H1 (cell line): Measurements from ENCODE around the gene IL37. TPM values are rescaled to one million over a fixed set of nuclear protein-coding genes. Genes with fewer than 3 reads are reported as not detected.

Source experiments
- CTCF ChIA-PET: fragments of 300-600 bp; sonication (Branson Sonifier 250); formaldehyde crosslinking; loops from one replicate; lab custom pipeline; 2021; ENCODE audit not compliant: partially characterized antibody; lab: Charles Lee
- POLR2A ChIA-PET: fragments of 300-600 bp; sonication (Branson Sonifier 250); formaldehyde crosslinking; loops from one replicate; lab custom pipeline; 2021; ENCODE audit warnings: inconsistent platforms; ENCODE audit not compliant: partially characterized antibody; lab: Charles Lee
- DNase-seq, 2 experiments: peaks; one replicate each; pipeline versions ENCODE4 v3.0.0 to v3.0.0-alpha.2; 2010 to 2022; ENCODE audit warnings: low spot score in 2 of 2, low read depth in 1 of 2, mixed read lengths in 1 of 2
- FAIRE-seq: peaks from 2 replicates; lab custom pipeline; 2011; peaks lifted over from hg19 to GRCh38; lab: Jason Lieb, UNC
- H2AFZ ChIP-seq: 2 replicates; pipeline ENCODE4 v1.8.1; 2012; ENCODE audit warnings: low read length, inconsistent platforms
- H2AK5ac ChIP-seq: 2 replicates; pipeline ENCODE4 v1.6.1; 2013; ENCODE audit warnings: low read depth, low read length
- H2BK120ac ChIP-seq: replicated peaks from 2 replicates; pipeline ENCODE3; 2013; ENCODE audit warnings: low read depth, low read length, inconsistent platforms
- H2BK12ac ChIP-seq: 2 replicates; pipeline ENCODE4 v1.6.1; 2013; ENCODE audit warnings: low read depth, low read length
- H2BK15ac ChIP-seq: 2 replicates; pipeline ENCODE4 v1.6.1; 2013; ENCODE audit warnings: low read length
- H2BK20ac ChIP-seq: 2 replicates; pipeline ENCODE4 v1.6.1; 2013; ENCODE audit warnings: low read length
- H2BK5ac ChIP-seq: 2 replicates; pipeline ENCODE4 v1.6.1; 2013; ENCODE audit warnings: low read depth, low read length
- H3K14ac ChIP-seq: 2 replicates; pipeline ENCODE4 v1.6.1; 2013; ENCODE audit warnings: inconsistent platforms; ENCODE audit not compliant: insufficient read length
- H3K18ac ChIP-seq: 2 replicates; pipeline ENCODE4 v1.6.1; 2013; ENCODE audit warnings: low read length; ENCODE audit errors: extremely low read depth
- H3K23ac ChIP-seq: 2 replicates; pipeline ENCODE4 v1.6.1; 2013; ENCODE audit warnings: inconsistent platforms; ENCODE audit not compliant: insufficient read length
- H3K23me2 ChIP-seq: 2 replicates; pipeline ENCODE4 v1.6.1; 2013; ENCODE audit warnings: low read depth, low read length
- H3K27ac ChIP-seq: 2 replicates; pipeline ENCODE4 v1.6.1; 2011; ENCODE audit warnings: low read depth, low read length, inconsistent platforms
- H3K27me3 ChIP-seq, 4 experiments: replicated peaks in 1 of 4; 1 replicate in 1 of 4; 2 replicates in 3 of 4; pipeline versions ENCODE4 v1.6.1 to v1.8.1; 2011 to 2013; ENCODE audit warnings: low read length in 3 of 4, mild to moderate bottlenecking in 3 of 4, inconsistent platforms in 2 of 4, mixed read lengths in 2 of 4, moderate library complexity in 1 of 4; ENCODE audit not compliant: control insufficient read depth in 3 of 4, insufficient read depth in 3 of 4; ENCODE audit errors: extremely low read depth in 1 of 4
- H3K36me3 ChIP-seq, 4 experiments: 2 replicates each; pipeline versions ENCODE4 v1.6.1 to v1.8.1; 2011 to 2013; ENCODE audit warnings: mild to moderate bottlenecking in 4 of 4, low read length in 3 of 4, moderate library complexity in 2 of 4, control low read depth in 1 of 4, inconsistent platforms in 1 of 4; ENCODE audit not compliant: insufficient read depth in 4 of 4, control insufficient read depth in 2 of 4
- H3K4ac ChIP-seq: replicated peaks from 2 replicates; pipeline ENCODE3; 2013; ENCODE audit warnings: low read length, low read depth, mixed read lengths, inconsistent platforms; ENCODE audit not compliant: insufficient read length
- H3K4me1 ChIP-seq, 4 experiments: replicated peaks in 1 of 4; 1 replicate in 1 of 4; 2 replicates in 3 of 4; pipeline versions ENCODE4 v1.6.1 to v1.8.1; 2011 to 2013; ENCODE audit warnings: low read length in 3 of 4, inconsistent platforms in 2 of 4, mixed read lengths in 1 of 4; ENCODE audit not compliant: insufficient read depth in 4 of 4, control insufficient read depth in 3 of 4
- H3K4me2 ChIP-seq, 2 experiments: 2 replicates each; pipeline versions ENCODE4 v1.6.1 to v1.8.1; 2011 to 2013; ENCODE audit warnings: low read depth in 2 of 2, low read length in 2 of 2, control low read depth in 1 of 2, inconsistent platforms in 1 of 2, mild to moderate bottlenecking in 1 of 2; ENCODE audit not compliant: insufficient read depth in 1 of 2
- H3K4me3 ChIP-seq, 4 experiments: fragments of 200-600, 300-600 bp in 1 of 4; sonication (generic), shearing (Covaris generic), sonication (Bioruptor Twin) in 1 of 4; 2 replicates each; pipeline versions ENCODE4 v1.5.1 to v1.8.1; 2011 to 2016; ENCODE audit warnings: low read length in 4 of 4, low read depth in 3 of 4, control low read depth in 2 of 4, inconsistent platforms in 2 of 4, mild to moderate bottlenecking in 2 of 4, mixed read lengths in 1 of 4, moderate library complexity in 1 of 4; ENCODE audit not compliant: insufficient read depth in 2 of 4; ENCODE audit errors: extremely low read depth in 1 of 4
- H3K56ac ChIP-seq: replicated peaks from 2 replicates; pipeline ENCODE3; 2013; ENCODE audit warnings: low read depth, mild to moderate bottlenecking, mixed read lengths, low read length, inconsistent platforms; ENCODE audit not compliant: insufficient read length
- H3K79me1 ChIP-seq: 2 replicates; pipeline ENCODE4 v1.6.1; 2013; ENCODE audit warnings: low read depth, low read length, control low read depth
- H3K79me2 ChIP-seq, 2 experiments: 2 replicates each; pipeline versions ENCODE4 v1.6.1 to v1.8.1; 2012 to 2013; ENCODE audit warnings: low read length in 2 of 2, mild to moderate bottlenecking in 2 of 2, inconsistent platforms in 1 of 2; ENCODE audit not compliant: insufficient read depth in 2 of 2, control insufficient read depth in 1 of 2
- H3K9ac ChIP-seq, 4 experiments: replicated peaks in 1 of 4; 1 replicate in 1 of 4; 2 replicates in 3 of 4; pipeline versions ENCODE4 v1.6.1 to v1.8.1; 2011 to 2013; ENCODE audit warnings: low read depth in 3 of 4, low read length in 3 of 4, control low read depth in 2 of 4, mild to moderate bottlenecking in 2 of 4, moderate library complexity in 2 of 4, inconsistent platforms in 1 of 4; ENCODE audit errors: extremely low read depth in 1 of 4
- H3K9me3 ChIP-seq, 2 experiments: 2 replicates each; pipeline versions ENCODE4 v1.6.1 to v1.8.1; 2012 to 2013; ENCODE audit warnings: mild to moderate bottlenecking in 2 of 2, moderate library complexity in 2 of 2, control low read depth in 1 of 2, inconsistent platforms in 1 of 2, low read depth in 1 of 2, low read length in 1 of 2, mixed read lengths in 1 of 2; ENCODE audit not compliant: insufficient read depth in 2 of 2
- H4K20me1 ChIP-seq, 2 experiments: replicated peaks in 1 of 2; 2 replicates each; pipeline versions ENCODE3 to v1.8.1; 2011 to 2013; ENCODE audit warnings: inconsistent platforms in 2 of 2, low read length in 2 of 2, mild to moderate bottlenecking in 1 of 2; ENCODE audit not compliant: insufficient read depth in 2 of 2, control insufficient read depth in 1 of 2
- H4K5ac ChIP-seq: 2 replicates; pipeline ENCODE4 v1.6.1; 2013; ENCODE audit warnings: low read length, low read depth, mixed read lengths, inconsistent platforms; ENCODE audit not compliant: insufficient read length
- H4K8ac ChIP-seq: 2 replicates; pipeline ENCODE4 v1.8.0; 2013; ENCODE audit warnings: mild to moderate bottlenecking, moderate library complexity, low read length, inconsistent platforms; ENCODE audit not compliant: insufficient read depth; ENCODE audit errors: extremely low read depth
- H4K91ac ChIP-seq: replicated peaks from 2 replicates; pipeline ENCODE3; 2013; ENCODE audit warnings: low read length, mixed read lengths, inconsistent platforms; ENCODE audit not compliant: insufficient read length
- CBX8 ChIP-seq: fragments of 300-800, 300-1000 bp; sonication (generic); IDR thresholded peaks from 2 replicates; pipeline ENCODE4 v1.7.1; 2016; ENCODE audit warnings: low read depth, low read length, borderline replicate concordance
- CREB1 ChIP-seq: IDR thresholded peaks from 2 replicates; pipeline ENCODE4 v1.6.1; 2012; ENCODE audit warnings: inconsistent platforms
- CTBP2 ChIP-seq: IDR thresholded peaks from 2 replicates; pipeline ENCODE4 v1.7.0; 2011; ENCODE audit warnings: borderline replicate concordance, mild to moderate bottlenecking, moderate library complexity, mixed read lengths, low read length; ENCODE audit not compliant: insufficient read depth, insufficient read length
- EGR1 ChIP-seq: IDR thresholded peaks from 2 replicates; pipeline ENCODE4 v1.6.1; 2011; ENCODE audit warnings: low read depth, low read length, borderline replicate concordance
- GABPA ChIP-seq: IDR thresholded peaks from 2 replicates; pipeline ENCODE4 v1.6.1; 2011; ENCODE audit warnings: mild to moderate bottlenecking, low read length, moderate library complexity, borderline replicate concordance; ENCODE audit not compliant: insufficient read depth
- KDM4A ChIP-seq: IDR thresholded peaks from one replicate; pipeline ENCODE4 v1.7.1; 2012; ENCODE audit warnings: low read depth, mild to moderate bottlenecking, moderate library complexity, low read length, inconsistent platforms; ENCODE audit not compliant: severe bottlenecking
- POLR2AphosphoS5 ChIP-seq: IDR thresholded peaks from 2 replicates; pipeline ENCODE4 v1.6.1; 2011; ENCODE audit warnings: low read depth, low read length
- RNF2 ChIP-seq: fragments of 200-900, 300-1000 bp; sonication (generic); IDR thresholded peaks from 2 replicates; pipeline ENCODE4 v1.7.1; 2016; ENCODE audit warnings: borderline replicate concordance, low read depth, mild to moderate bottlenecking, antibody characterized with exemption, low read length; ENCODE audit not compliant: poor library complexity, severe bottlenecking; ENCODE audit errors: missing control alignments
- RXRA ChIP-seq: IDR thresholded peaks from 2 replicates; pipeline ENCODE4 v1.6.1; 2011; ENCODE audit warnings: low read depth, mild to moderate bottlenecking, low read length, moderate library complexity; ENCODE audit not compliant: insufficient read depth
- SAP30 ChIP-seq: fragments of 300-600 bp; sonication (generic); IDR thresholded peaks from 2 replicates; pipeline ENCODE4 v1.7.1; 2012; ENCODE audit warnings: low read length, moderate library complexity, mild to moderate bottlenecking, inconsistent platforms; ENCODE audit not compliant: insufficient read depth, insufficient replicate concordance
- SIN3A ChIP-seq, 2 experiments: IDR thresholded peaks in 1 of 2; conservative IDR thresholded peaks in 1 of 2; 2 replicates each; pipeline ENCODE4 v1.6.1; 2011 to 2012; ENCODE audit warnings: low read length in 2 of 2, improper control_type of control experiment in 1 of 2, low read depth in 1 of 2, mild to moderate bottlenecking in 1 of 2
- SIRT6 ChIP-seq: IDR thresholded peaks from one replicate; pipeline ENCODE4 v1.7.1; 2012; ENCODE audit warnings: low read length, inconsistent platforms
- YY1 ChIP-seq: IDR thresholded peaks from 2 replicates; pipeline ENCODE4 v1.6.1; 2011; ENCODE audit warnings: low read depth, mild to moderate bottlenecking, low read length
- WGBS, 2 experiments: shearing (Covaris generic) in 1 of 2; methylation state at CpG; one replicate each; pipeline versions ENCODE4 v1.1.6 to v1.1.7; 2013 to 2015; ENCODE audit warnings: low lambda C conversion rate in 2 of 2, mixed read lengths in 2 of 2, inconsistent platforms in 1 of 2, low coverage in 1 of 2, missing lambda C conversion rate in 1 of 2; ENCODE audit not compliant: insufficient replicate concordance in 2 of 2, insufficient coverage in 1 of 2, insufficient read length in 1 of 2; ENCODE audit errors: extremely low coverage in 1 of 2, missing lambda C conversion rate in 1 of 2; 5-methylcytosine and 5-hydroxymethylcytosine counted together
- polyA plus RNA-seq, 7 experiments: library from polyadenylated mRNA; depleted of rRNA in 3 of 7; stranded (reverse) in 5 of 7; unstranded in 2 of 7; fragments of >200 nt in 5 of 7; fragments of 200-250 nt in 2 of 7; gene quantifications; 1 replicate in 5 of 7; 2 replicates in 1 of 7; 4 replicates in 1 of 7; pipeline versions ENCODE4 v1.2.1 to v1.2.3, GENCODE V29; 2011 to 2013; ENCODE audit warnings: missing spikeins in 2 of 7, mixed read lengths in 2 of 7
- total RNA-seq: library from RNA; stranded (reverse); fragmentation: NEBNext Ultra II Directional; extraction: Animal tissue kit (Norgen Biotek cat#: 25700); gene quantifications from 2 replicates; pipeline ENCODE4 v1.2.1, GENCODE V29; 2021
- TF ChIP-seq, protein P1 (sequence below): IDR thresholded peaks from 2 replicates; pipeline ENCODE4 v1.6.1; 2012; ENCODE audit warnings: inconsistent platforms

IL37 gene
- total and polyA plus RNA-seq, 2 of the 8 experiments (the other 6 are each of a cell fraction or from before 2014, with no cell fraction given): 0.18 TPM; not detected in 1

DNA sequence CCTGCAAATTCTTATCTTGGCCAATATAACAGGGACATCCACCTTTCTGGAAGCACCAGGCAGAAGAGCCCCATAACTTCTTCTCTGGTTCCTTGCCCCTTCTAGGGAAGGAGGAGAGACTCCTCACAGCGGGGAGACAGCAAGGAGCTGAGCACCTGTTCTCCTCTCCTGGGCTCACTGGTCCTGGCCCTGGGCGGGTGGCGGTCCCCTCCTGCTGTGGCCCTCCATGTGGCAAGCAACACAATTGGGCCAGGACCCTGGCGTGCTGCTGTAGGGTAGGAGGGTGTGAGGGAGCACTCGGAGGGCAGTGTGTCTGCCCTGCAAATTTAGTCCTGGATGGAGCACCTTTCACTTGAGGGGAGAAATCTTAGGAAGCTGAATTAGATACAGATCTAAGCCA is 6.9 kb downstream of the IL37 start:
- Histone ChIP-seq H3K9ac (no peak overlapping the region), H3K79me1 (no peaks in the 10 kb centered on the region), H2BK120ac (no peak overlapping the region), H2BK5ac (no peak overlapping the region), H4K8ac (no peak overlapping the region), H3K56ac (no peak overlapping the region), H4K5ac (no peak overlapping the region), H4K20me1 (no peaks in the 10 kb centered on the region), H3K4me2 (no peak overlapping the region), H4K91ac (no peak overlapping the region), H3K18ac (no peak overlapping the region), H3K9me3 (peaks cover 2 to 9% of the 10 kb centered on the region in 2 experiments; a peak in 2 of 4 replicates), H2AK5ac (no peak overlapping the region), H3K79me2 (no peaks in the 10 kb centered on the region), H3K23me2 (no peaks in the 10 kb centered on the region), H3K4ac (no peak overlapping the region), H3K23ac (no peak overlapping the region), H3K14ac (no peak overlapping the region), H3K27ac (no peak overlapping the region), H3K36me3 (no peaks in the 10 kb centered on the region), H3K27me3 (no peaks in the 10 kb centered on the region; a peak in 1 of 7 replicates), H2AFZ (no peak overlapping the region), H3K4me1 (no peaks in the 10 kb centered on the region), H2BK20ac (no peak overlapping the region), H3K4me3 (no peak overlapping the region), H2BK15ac (no peak overlapping the region), H2BK12ac (no peak overlapping the region)
- FAIRE-seq: no peak
- 89% methylated on average over 5 of the region's 5 CpGs; no CpG with 5 or more reads in 1 of the 2 experiments for WGBS, 2 experiments
- ChIA-PET CTCF (interaction anchor here (0.9 to 1.0 kb wide), 2 partner anchors 8 to 24 kb away, joined by 3 to 5 read pairs; no protein-coding TSS in a partner anchor), POLR2A (no interaction called here)
- no peak for DNase-seq
- TF ChIP-seq EGR1 (no peak), CTBP2 (no peak), CBX8 (no peak), SIN3A (conservative IDR thresholded peaks at IDR 0.05 in 1 of 2, IDR thresholded peaks at IDR 0.05 in 1 of 2; ENCODE audit: low read depth in 1 of 2, low read length in 2 of 2) (no peak), POLR2AphosphoS5 (no peak), SAP30 (no peak), GABPA (no peak), KDM4A (no peak), RXRA (no peak), CREB1 (no peak), SIRT6 (no peak), RNF2 (no peak), YY1 (no peak)
- TF ChIP-seq, protein P1, sequence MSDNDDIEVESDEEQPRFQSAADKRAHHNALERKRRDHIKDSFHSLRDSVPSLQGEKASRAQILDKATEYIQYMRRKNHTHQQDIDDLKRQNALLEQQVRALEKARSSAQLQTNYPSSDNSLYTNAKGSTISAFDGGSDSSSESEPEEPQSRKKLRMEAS: no peak
